ENCODE measurements around the gene JTB.
"Not testable (repeated sequence)": the region's sequence is repeated elsewhere in the genome, so short reads cannot be mapped to it uniquely, and the experiment has no call there.

The JTB gene

DNA sequence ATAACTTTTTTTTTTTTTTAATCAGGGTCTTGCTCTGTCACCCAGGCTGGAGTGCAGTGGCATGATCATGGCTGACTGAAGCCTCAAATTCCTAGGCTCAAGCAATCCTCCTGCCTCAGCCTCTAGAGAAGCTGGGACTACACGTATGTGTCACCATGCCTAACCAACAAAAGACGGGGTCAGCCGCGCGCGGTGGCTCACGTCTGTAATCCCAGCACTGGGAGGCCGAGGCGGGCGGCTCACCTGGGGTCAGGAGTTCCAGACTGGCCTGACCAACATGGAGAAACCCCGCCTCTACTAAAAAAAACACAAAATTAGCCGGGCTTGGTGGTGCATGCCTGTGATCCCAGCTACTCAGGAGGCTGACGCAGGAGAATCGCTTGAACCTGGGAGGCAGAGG, 35.1 kb upstream of the JTB start:
- H3K79me1 ChIP-seq (replicated peaks; ENCODE audit: low read length, poor library complexity, severe bottlenecking); H2BK15ac ChIP-seq (ENCODE audit: low read depth, poor library complexity, severe bottlenecking); H3K4me3 ChIP-seq (ENCODE audit: insufficient read depth in 1 of 2, low read depth in 1 of 2, low read length in 2 of 2); H3K23ac ChIP-seq (ENCODE audit: low read length in 2 of 2); H3K18ac ChIP-seq (ENCODE audit: low read depth in 1 of 2, low read length in 2 of 2); DNase-seq; H4K8ac ChIP-seq (ENCODE audit: low read length); H3K36me3 ChIP-seq (ENCODE audit: control insufficient read depth in 1 of 2, insufficient read depth in 2 of 2, low read depth in 1 of 2, low read length in 2 of 2); H3K9me3 ChIP-seq (ENCODE audit: control insufficient read depth, low read length); H3K4me2 ChIP-seq (ENCODE audit: low read length, poor library complexity, severe bottlenecking); H3K14ac ChIP-seq (ENCODE audit: low read length in 2 of 2); H2BK5ac ChIP-seq (ENCODE audit: low read depth, low read length, poor library complexity, severe bottlenecking); H3K4ac ChIP-seq (ENCODE audit: low read depth in 1 of 2, low read length in 2 of 2); H3K9ac ChIP-seq (ENCODE audit: low read length); H3K4me1 ChIP-seq (ENCODE audit: control insufficient read depth, insufficient read depth, low read depth, low read length); H2AFZ ChIP-seq (ENCODE audit: low read depth, low read length); H2AK5ac ChIP-seq (ENCODE audit: low read length, severe bottlenecking); H2BK120ac ChIP-seq (ENCODE audit: low read depth, low read length); H3K27me3 ChIP-seq (ENCODE audit: control insufficient read depth in 1 of 2, insufficient read depth in 1 of 2, low read length in 2 of 2); H4K91ac ChIP-seq (ENCODE audit: low read length); H3K27ac ChIP-seq (ENCODE audit: low read length, poor library complexity, severe bottlenecking); H2BK12ac ChIP-seq (ENCODE audit: low read length in 2 of 2): not testable (repeated sequence)
- WGBS: 95% methylated on average over 14 of the region's 14 CpGs

DNA sequence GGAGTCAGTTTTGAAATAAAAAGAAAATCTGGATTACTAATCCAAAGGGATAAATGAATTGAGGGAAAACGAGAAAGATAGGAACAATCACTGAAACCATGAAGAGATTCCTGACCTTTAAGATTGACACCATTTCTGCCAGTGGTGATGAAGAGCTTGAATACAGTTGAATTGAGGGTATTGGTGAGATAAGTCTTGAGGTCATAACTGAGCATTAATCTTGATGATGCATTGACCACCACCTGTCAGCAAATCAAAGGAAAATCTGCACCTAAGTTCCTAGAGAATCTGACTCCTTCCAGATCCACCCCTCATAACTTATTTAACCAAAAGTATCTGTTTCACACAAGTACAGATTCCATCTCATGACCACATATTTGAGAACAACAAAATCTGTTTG, 34.7 kb upstream of the JTB start:
- Histone ChIP-seq H2AK5ac (ENCODE audit: low read length, severe bottlenecking) (no peak overlapping the region), H2BK120ac (ENCODE audit: low read depth, low read length) (no peak overlapping the region), H2BK12ac (ENCODE audit: low read length in 2 of 2) (no peak overlapping the region), H4K8ac (ENCODE audit: low read length) (no peak overlapping the region), H3K4me2 (ENCODE audit: low read length, poor library complexity, severe bottlenecking) (no peak overlapping the region), H4K91ac (ENCODE audit: low read length) (no peak overlapping the region), H3K4me3 (ENCODE audit: insufficient read depth in 1 of 2, low read depth in 1 of 2, low read length in 2 of 2) (no peak overlapping the region), H3K4me1 (ENCODE audit: control insufficient read depth, insufficient read depth, low read depth, low read length) (no peaks in the 10 kb centered on the region), H3K18ac (ENCODE audit: low read depth in 1 of 2, low read length in 2 of 2) (no peak overlapping the region), H2AFZ (ENCODE audit: low read depth, low read length) (no peak overlapping the region), H3K9ac (ENCODE audit: low read length) (no peak overlapping the region), H3K36me3 (ENCODE audit: control insufficient read depth in 1 of 2, insufficient read depth in 2 of 2, low read depth in 1 of 2, low read length in 2 of 2) (no peaks in the 10 kb centered on the region), H2BK15ac (ENCODE audit: low read depth, poor library complexity, severe bottlenecking) (no peak overlapping the region), H3K79me1 (replicated peaks; ENCODE audit: low read length, poor library complexity, severe bottlenecking) (no peaks in the 10 kb centered on the region), H3K27me3 (ENCODE audit: control insufficient read depth in 1 of 2, insufficient read depth in 1 of 2, low read length in 2 of 2) (no peaks in the 10 kb centered on the region), H3K14ac (ENCODE audit: low read length in 2 of 2) (no peak overlapping the region), H3K4ac (ENCODE audit: low read depth in 1 of 2, low read length in 2 of 2) (no peak overlapping the region), H2BK5ac (ENCODE audit: low read depth, low read length, poor library complexity, severe bottlenecking) (no peak overlapping the region), H3K23ac (ENCODE audit: low read length in 2 of 2) (no peak overlapping the region), H3K9me3 (ENCODE audit: control insufficient read depth, low read length) (no peaks in the 10 kb centered on the region), H3K27ac (ENCODE audit: low read length, poor library complexity, severe bottlenecking) (no peak overlapping the region)
- WGBS: 84% methylated on average over 1 of the region's 1 CpG
- DNase-seq: no peak

DNA sequence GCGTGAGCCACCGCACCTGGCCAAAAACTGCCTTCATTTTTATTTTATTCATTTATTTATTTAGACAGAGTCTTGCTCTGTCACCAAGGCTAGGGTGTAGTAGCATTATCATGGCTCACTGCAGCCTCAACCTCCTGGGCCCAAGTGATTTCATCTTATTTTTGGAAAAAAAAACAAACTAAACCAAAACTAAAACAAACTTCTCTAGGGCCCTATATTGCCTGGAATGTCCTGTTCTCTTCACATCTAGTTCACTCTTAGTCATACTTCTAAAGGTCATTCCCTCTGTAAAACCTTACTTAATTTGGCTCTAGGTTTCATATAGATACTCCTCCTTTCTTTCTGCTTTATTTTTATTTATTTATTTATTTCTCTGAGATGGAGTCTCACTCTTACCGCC, 28.7 kb upstream of the JTB start:
- Histone ChIP-seq H3K9me3 (ENCODE audit: control insufficient read depth, low read length) (no peaks in the 10 kb centered on the region), H2AK5ac (ENCODE audit: low read length, severe bottlenecking) (no peak overlapping the region), H3K36me3 (ENCODE audit: control insufficient read depth in 1 of 2, insufficient read depth in 2 of 2, low read depth in 1 of 2, low read length in 2 of 2) (no peaks in the 10 kb centered on the region), H3K4me2 (ENCODE audit: low read length, poor library complexity, severe bottlenecking) (no peak overlapping the region), H3K9ac (ENCODE audit: low read length) (no peak overlapping the region), H2BK12ac (ENCODE audit: low read length in 2 of 2) (no peak overlapping the region), H3K4ac (ENCODE audit: low read depth in 1 of 2, low read length in 2 of 2) (no peak overlapping the region), H3K4me1 (ENCODE audit: control insufficient read depth, insufficient read depth, low read depth, low read length) (peaks cover 2% of the 10 kb centered on the region), H3K27me3 (ENCODE audit: control insufficient read depth in 1 of 2, insufficient read depth in 1 of 2, low read length in 2 of 2) (no peaks in the 10 kb centered on the region), H2BK120ac (ENCODE audit: low read depth, low read length) (no peak overlapping the region), H4K8ac (ENCODE audit: low read length) (no peak overlapping the region), H2AFZ (ENCODE audit: low read depth, low read length) (no peak overlapping the region), H3K4me3 (ENCODE audit: insufficient read depth in 1 of 2, low read depth in 1 of 2, low read length in 2 of 2) (no peak overlapping the region), H3K23ac (ENCODE audit: low read length in 2 of 2) (no peak overlapping the region), H3K14ac (ENCODE audit: low read length in 2 of 2) (no peak overlapping the region), H3K27ac (ENCODE audit: low read length, poor library complexity, severe bottlenecking) (no peak overlapping the region), H2BK15ac (ENCODE audit: low read depth, poor library complexity, severe bottlenecking) (no peak overlapping the region), H3K18ac (ENCODE audit: low read depth in 1 of 2, low read length in 2 of 2) (no peak overlapping the region), H4K91ac (ENCODE audit: low read length) (no peak overlapping the region), H3K79me1 (replicated peaks; ENCODE audit: low read length, poor library complexity, severe bottlenecking) (no peaks in the 10 kb centered on the region), H2BK5ac (ENCODE audit: low read depth, low read length, poor library complexity, severe bottlenecking) (no peak overlapping the region)
- peak; percentile 57 for DNase-seq
- 86% methylated on average over 1 of the region's 3 CpGs for WGBS

DNA sequence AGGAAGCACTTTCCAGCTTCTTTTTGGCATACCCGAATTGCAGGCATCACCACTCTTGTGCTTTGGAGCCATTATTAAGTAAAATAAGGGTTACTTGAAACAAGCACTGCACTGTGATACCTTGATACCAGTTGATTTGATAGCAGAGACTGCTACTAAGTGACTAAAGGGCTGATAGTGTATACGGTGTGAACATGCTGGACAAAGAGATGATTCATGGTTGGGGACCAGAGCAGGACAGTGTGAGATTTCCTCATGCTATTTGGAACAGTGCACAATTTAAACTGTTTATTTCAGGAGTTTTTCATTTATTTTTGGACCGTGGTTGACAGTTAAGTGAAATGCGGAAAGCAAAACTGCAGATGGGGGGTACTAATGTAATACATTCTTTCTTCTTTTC, 22.9 kb upstream of the JTB start:
- DNase-seq: no peak
- Histone ChIP-seq H2AK5ac (ENCODE audit: low read length, severe bottlenecking) (no peak overlapping the region), H3K27me3 (ENCODE audit: control insufficient read depth in 1 of 2, insufficient read depth in 1 of 2, low read length in 2 of 2) (no peaks in the 10 kb centered on the region), H2BK120ac (ENCODE audit: low read depth, low read length) (no peak overlapping the region), H3K36me3 (ENCODE audit: control insufficient read depth in 1 of 2, insufficient read depth in 2 of 2, low read depth in 1 of 2, low read length in 2 of 2) (peaks cover 0 to 4% of the 10 kb centered on the region in 2 experiments), H3K18ac (ENCODE audit: low read depth in 1 of 2, low read length in 2 of 2) (no peak overlapping the region), H3K4ac (ENCODE audit: low read depth in 1 of 2, low read length in 2 of 2) (no peak overlapping the region), H4K8ac (ENCODE audit: low read length) (no peak overlapping the region), H3K4me3 (ENCODE audit: insufficient read depth in 1 of 2, low read depth in 1 of 2, low read length in 2 of 2) (no peak overlapping the region), H3K9ac (ENCODE audit: low read length) (no peak overlapping the region), H2BK5ac (ENCODE audit: low read depth, low read length, poor library complexity, severe bottlenecking) (no peak overlapping the region), H2BK15ac (ENCODE audit: low read depth, poor library complexity, severe bottlenecking) (no peak overlapping the region), H3K14ac (ENCODE audit: low read length in 2 of 2) (no peak overlapping the region), H3K4me2 (ENCODE audit: low read length, poor library complexity, severe bottlenecking) (no peak overlapping the region), H3K9me3 (ENCODE audit: control insufficient read depth, low read length) (no peaks in the 10 kb centered on the region), H2BK12ac (ENCODE audit: low read length in 2 of 2) (no peak overlapping the region), H3K4me1 (ENCODE audit: control insufficient read depth, insufficient read depth, low read depth, low read length) (peaks cover 2% of the 10 kb centered on the region), H4K91ac (ENCODE audit: low read length) (no peak overlapping the region), H3K27ac (ENCODE audit: low read length, poor library complexity, severe bottlenecking) (no peak overlapping the region), H3K23ac (ENCODE audit: low read length in 2 of 2) (no peak overlapping the region), H2AFZ (ENCODE audit: low read depth, low read length) (no peak overlapping the region), H3K79me1 (replicated peaks; ENCODE audit: low read length, poor library complexity, severe bottlenecking) (no peaks in the 10 kb centered on the region)
- 81% methylated on average over 2 of the region's 4 CpGs for WGBS
